GM15510 (cell line): Measurements from ENCODE around the gene ZW10.

Source experiments
- POLR2A ChIP-seq: IDR thresholded peaks from 3 replicates; pipeline ENCODE4 v1.6.1; 2011; ENCODE audit warnings: borderline replicate concordance; ENCODE audit not compliant: insufficient read length; ENCODE audit errors: extremely low read depth

The ZW10 gene

GRCh38 chr11:113715882-113716625 lies 57.4 kb downstream of the ZW10 start:
- no peak for TF ChIP-seq POLR2A

GRCh38 chr11:113715273-113715672 lies 58.2 kb downstream of the ZW10 start:
- TF ChIP-seq POLR2A, result no peak

- TF ChIP-seq POLR2A, result no peak
These were observed 62.5 kb downstream of the ZW10 start for GRCh38 chr11:113710989-113711388.

- no peak for TF ChIP-seq POLR2A
These were observed 67.4 kb downstream of the ZW10 start, which contains the start of gene TMPRSS5 for GRCh38 chr11:113705871-113706655. TSS of gene TMPRSS5 (minus strand) at chr11:113706308. CDS start at chr11:113706224, 84 bp downstream.

- no peak for TF ChIP-seq POLR2A
These were observed 72.0 kb downstream of the ZW10 start for GRCh38 chr11:113701491-113701890.

- TF ChIP-seq POLR2A, result no peak
These were observed 75.0 kb downstream of the ZW10 start for GRCh38 chr11:113698515-113698914.

- no peak for TF ChIP-seq POLR2A
These were observed 75.6 kb downstream of the ZW10 start for GRCh38 chr11:113697756-113698407.

- TF ChIP-seq POLR2A, result no peak
These were observed 76.4 kb downstream of the ZW10 start for GRCh38 chr11:113697111-113697510.

- TF ChIP-seq POLR2A, result no peak
These were observed 78.3 kb downstream of the ZW10 start for GRCh38 chr11:113695207-113695606.

GRCh38 chr11:113694390-113694789 lies 79.1 kb downstream of the ZW10 start:
- TF ChIP-seq POLR2A, result no peak

- TF ChIP-seq POLR2A, result no peak
These were observed 80.5 kb downstream of the ZW10 start for GRCh38 chr11:113693030-113693429.

- TF ChIP-seq POLR2A, result no peak
These were observed 82.6 kb downstream of the ZW10 start for GRCh38 chr11:113690619-113691569.

- TF ChIP-seq POLR2A, result no peak
These were observed 83.5 kb downstream of the ZW10 start for GRCh38 chr11:113689768-113690618.
